K562 (cell line): ENCODE results near the gene EDDM13. TPM values are rescaled to one million over a fixed set of nuclear protein-coding genes. Genes with fewer than 3 reads are reported as not detected.

Experiments used
- CREM ChIP-seq: IDR thresholded peaks from 2 replicates; pipeline ENCODE4 v1.6.1; 2014; ENCODE audit warnings: antibody characterized with exemption, low read depth
- ETV1 ChIP-seq: fragments of 450-650 bp; conservative IDR thresholded peaks from 2 replicates; pipeline ENCODE4 v1.6.1; 2016; ENCODE audit warnings: missing genetic modification characterization, control low read depth, low read depth, missing compliant biosample characterization
- POLR2A ChIP-seq: fragments of 450-650 bp; conservative IDR thresholded peaks from 2 replicates; pipeline ENCODE4 v1.6.1; 2016
- XRCC5 ChIP-seq: fragments of 200-400 bp; formaldehyde crosslinking; IDR thresholded peaks from 2 replicates; pipeline ENCODE4 v1.6.1; 2017; ENCODE audit warnings: low read depth, mild to moderate bottlenecking, low read length
- YY1 ChIP-seq, 3 experiments: IDR thresholded peaks; 2 replicates each; pipeline ENCODE4 v1.6.1; 2011; ENCODE audit warnings: low read length in 2 of 3, mild to moderate bottlenecking in 2 of 3, moderate library complexity in 2 of 3, borderline replicate concordance in 1 of 3, control low read depth in 1 of 3, low read depth in 1 of 3; ENCODE audit not compliant: insufficient read depth in 3 of 3, insufficient replicate concordance in 2 of 3, control insufficient read depth in 1 of 3, insufficient read length in 1 of 3; ENCODE audit errors: extremely low read depth in 1 of 3
- ZNF263 ChIP-seq: sonication (generic); formaldehyde crosslinking; IDR thresholded peaks from 2 replicates; pipeline ENCODE4 v1.8.0; 2022; ENCODE audit warnings: mild to moderate bottlenecking, missing genetic modification reagents, borderline replicate concordance
- ZNF347 ChIP-seq: fragments of 450-650 bp; formaldehyde crosslinking; IDR thresholded peaks from 2 replicates; pipeline ENCODE4 v1.4.0; 2020; ENCODE audit warnings: low read depth, mild to moderate bottlenecking, moderate library complexity
- polyA plus RNA-seq, 8 experiments: library from polyadenylated mRNA; depleted of rRNA in 4 of 8; stranded (reverse) in 5 of 8; unstranded in 3 of 8; fragments of >200 nt; fragmentation: Nextera tagmentation in 2 of 8; fragmentation: Illumina TruSeq in 1 of 8; extraction: Ambion mirVana in 2 of 8; extraction: Trizol in 1 of 8; gene quantifications; 2 replicates each; pipeline versions ENCODE4 v1.2.1 to v1.2.3, GENCODE V29; 2011 to 2014; ENCODE audit warnings: inconsistent platforms in 1 of 8, missing spikeins in 1 of 8
- total RNA-seq, 7 experiments: library from RNA; depleted of rRNA in 6 of 7; stranded (reverse); fragments of >200 nt in 6 of 7; fragmentation: Illumina TruSeq in 2 of 7; extraction: Trizol in 2 of 7; gene quantifications; 2 replicates each; pipeline versions ENCODE4 v1.2.1 to v1.2.3, GENCODE V29; 2011 to 2021; ENCODE audit warnings: low replicate concordance in 1 of 7
- TF ChIP-seq, protein P1 (sequence below), 2 experiments: fragments of 450-650 bp; IDR thresholded peaks; 2 replicates each; pipeline ENCODE4 v1.6.1; 2016
- TF ChIP-seq, protein P2 (sequence below): fragments of 450-650 bp; IDR thresholded peaks from 2 replicates; pipeline ENCODE4 v1.7.1; 2018; ENCODE audit warnings: mild to moderate bottlenecking, low read depth; ENCODE audit not compliant: partially characterized antibody
- TF ChIP-seq, protein P3 (sequence below): fragments of 200-400 bp; formaldehyde crosslinking; IDR thresholded peaks from 2 replicates; pipeline ENCODE4 v1.6.1; 2017; ENCODE audit warnings: mild to moderate bottlenecking, low read depth, low read length, moderate library complexity
- TF ChIP-seq, protein P4 (sequence below), 2 experiments: fragments of 450-650 bp; formaldehyde crosslinking in 1 of 2; IDR thresholded peaks; 2 replicates each; pipeline versions ENCODE4 v1.4.0 to v1.6.1; 2014 to 2020; ENCODE audit warnings: mild to moderate bottlenecking in 2 of 2, borderline replicate concordance in 1 of 2, low read depth in 1 of 2

EDDM13 gene
- total and polyA plus RNA-seq, 9 of the 15 experiments (the other 6 are each of a cell fraction or from before 2014, with no cell fraction given): 2.0 to 7.7 (median 4.1) TPM

DNA sequence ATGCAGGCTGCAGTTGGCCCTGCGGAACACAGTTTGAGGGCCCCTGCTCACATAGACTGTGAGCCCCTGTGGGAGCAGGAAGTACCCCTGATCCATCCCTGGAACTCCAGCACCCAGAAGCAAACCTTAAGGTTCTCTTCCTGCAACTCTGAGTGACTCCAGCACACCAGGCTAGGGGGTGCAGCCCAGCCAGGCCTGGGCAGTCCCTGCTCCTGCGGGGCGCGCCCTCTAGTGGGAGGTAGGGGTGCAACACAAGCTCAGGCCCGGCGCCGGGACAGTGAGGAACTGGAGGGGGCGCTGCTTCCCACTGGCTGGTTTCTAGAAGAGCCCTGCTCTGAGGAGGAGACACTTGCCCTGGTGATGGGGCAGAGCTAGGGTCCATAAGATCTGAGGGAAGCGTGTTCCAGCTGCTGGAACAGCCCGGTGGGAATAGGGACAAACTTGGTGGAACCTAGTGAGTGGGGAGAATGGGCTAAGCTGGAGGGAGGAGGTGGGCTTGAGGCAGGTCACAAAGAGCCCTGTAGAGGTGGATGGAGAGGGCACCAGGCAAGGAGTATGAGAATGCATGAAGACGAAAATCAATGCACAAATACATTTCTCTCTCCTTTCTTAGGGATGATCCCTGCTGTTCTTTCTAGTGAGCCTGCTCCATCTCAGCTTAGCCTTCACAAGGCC is 37.1 kb downstream of the EDDM13 start (continued):
- TF ChIP-seq, protein P1, sequence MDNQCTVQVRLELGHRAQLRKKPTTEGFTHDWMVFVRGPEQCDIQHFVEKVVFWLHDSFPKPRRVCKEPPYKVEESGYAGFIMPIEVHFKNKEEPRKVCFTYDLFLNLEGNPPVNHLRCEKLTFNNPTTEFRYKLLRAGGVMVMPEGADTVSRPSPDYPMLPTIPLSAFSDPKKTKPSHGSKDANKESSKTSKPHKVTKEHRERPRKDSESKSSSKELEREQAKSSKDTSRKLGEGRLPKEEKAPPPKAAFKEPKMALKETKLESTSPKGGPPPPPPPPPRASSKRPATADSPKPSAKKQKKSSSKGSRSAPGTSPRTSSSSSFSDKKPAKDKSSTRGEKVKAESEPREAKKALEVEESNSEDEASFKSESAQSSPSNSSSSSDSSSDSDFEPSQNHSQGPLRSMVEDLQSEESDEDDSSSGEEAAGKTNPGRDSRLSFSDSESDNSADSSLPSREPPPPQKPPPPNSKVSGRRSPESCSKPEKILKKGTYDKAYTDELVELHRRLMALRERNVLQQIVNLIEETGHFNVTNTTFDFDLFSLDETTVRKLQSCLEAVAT (IDR thresholded peaks at IDR 0.05): peak in 1 of 2 experiments; percentile 79; a peak in 1 of 4 replicates
- TF ChIP-seq, protein P2, sequence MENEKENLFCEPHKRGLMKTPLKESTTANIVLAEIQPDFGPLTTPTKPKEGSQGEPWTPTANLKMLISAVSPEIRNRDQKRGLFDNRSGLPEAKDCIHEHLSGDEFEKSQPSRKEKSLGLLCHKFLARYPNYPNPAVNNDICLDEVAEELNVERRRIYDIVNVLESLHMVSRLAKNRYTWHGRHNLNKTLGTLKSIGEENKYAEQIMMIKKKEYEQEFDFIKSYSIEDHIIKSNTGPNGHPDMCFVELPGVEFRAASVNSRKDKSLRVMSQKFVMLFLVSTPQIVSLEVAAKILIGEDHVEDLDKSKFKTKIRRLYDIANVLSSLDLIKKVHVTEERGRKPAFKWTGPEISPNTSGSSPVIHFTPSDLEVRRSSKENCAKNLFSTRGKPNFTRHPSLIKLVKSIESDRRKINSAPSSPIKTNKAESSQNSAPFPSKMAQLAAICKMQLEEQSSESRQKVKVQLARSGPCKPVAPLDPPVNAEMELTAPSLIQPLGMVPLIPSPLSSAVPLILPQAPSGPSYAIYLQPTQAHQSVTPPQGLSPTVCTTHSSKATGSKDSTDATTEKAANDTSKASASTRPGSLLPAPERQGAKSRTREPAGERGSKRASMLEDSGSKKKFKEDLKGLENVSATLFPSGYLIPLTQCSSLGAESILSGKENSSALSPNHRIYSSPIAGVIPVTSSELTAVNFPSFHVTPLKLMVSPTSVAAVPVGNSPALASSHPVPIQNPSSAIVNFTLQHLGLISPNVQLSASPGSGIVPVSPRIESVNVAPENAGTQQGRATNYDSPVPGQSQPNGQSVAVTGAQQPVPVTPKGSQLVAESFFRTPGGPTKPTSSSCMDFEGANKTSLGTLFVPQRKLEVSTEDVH: no peak
- TF ChIP-seq POLR2A (no peak), ETV1 (tag) (0 out of 2 replicates have a peak, but pooled peaks have one; percentile 19), ZNF347 (no peak), ZNF263 (CRISPR knock-in tag) (peak; percentile 83), CREM (peak; percentile 50; the same call in 1 of the 2 replicates), XRCC5 (peak; percentile 77), YY1 (IDR thresholded peaks at IDR 0.05; ENCODE audit: borderline replicate concordance in 1 of 3, control insufficient read depth in 1 of 3, extremely low read depth in 1 of 3, insufficient read depth in 3 of 3, insufficient read length in 1 of 3, insufficient replicate concordance in 2 of 3, low read depth in 1 of 3, low read length in 2 of 3) (peak in 1 of 3 experiments; percentile 25)
- TF ChIP-seq, protein P3, sequence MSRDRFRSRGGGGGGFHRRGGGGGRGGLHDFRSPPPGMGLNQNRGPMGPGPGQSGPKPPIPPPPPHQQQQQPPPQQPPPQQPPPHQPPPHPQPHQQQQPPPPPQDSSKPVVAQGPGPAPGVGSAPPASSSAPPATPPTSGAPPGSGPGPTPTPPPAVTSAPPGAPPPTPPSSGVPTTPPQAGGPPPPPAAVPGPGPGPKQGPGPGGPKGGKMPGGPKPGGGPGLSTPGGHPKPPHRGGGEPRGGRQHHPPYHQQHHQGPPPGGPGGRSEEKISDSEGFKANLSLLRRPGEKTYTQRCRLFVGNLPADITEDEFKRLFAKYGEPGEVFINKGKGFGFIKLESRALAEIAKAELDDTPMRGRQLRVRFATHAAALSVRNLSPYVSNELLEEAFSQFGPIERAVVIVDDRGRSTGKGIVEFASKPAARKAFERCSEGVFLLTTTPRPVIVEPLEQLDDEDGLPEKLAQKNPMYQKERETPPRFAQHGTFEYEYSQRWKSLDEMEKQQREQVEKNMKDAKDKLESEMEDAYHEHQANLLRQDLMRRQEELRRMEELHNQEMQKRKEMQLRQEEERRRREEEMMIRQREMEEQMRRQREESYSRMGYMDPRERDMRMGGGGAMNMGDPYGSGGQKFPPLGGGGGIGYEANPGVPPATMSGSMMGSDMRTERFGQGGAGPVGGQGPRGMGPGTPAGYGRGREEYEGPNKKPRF: no peak
- TF ChIP-seq, protein P4, sequence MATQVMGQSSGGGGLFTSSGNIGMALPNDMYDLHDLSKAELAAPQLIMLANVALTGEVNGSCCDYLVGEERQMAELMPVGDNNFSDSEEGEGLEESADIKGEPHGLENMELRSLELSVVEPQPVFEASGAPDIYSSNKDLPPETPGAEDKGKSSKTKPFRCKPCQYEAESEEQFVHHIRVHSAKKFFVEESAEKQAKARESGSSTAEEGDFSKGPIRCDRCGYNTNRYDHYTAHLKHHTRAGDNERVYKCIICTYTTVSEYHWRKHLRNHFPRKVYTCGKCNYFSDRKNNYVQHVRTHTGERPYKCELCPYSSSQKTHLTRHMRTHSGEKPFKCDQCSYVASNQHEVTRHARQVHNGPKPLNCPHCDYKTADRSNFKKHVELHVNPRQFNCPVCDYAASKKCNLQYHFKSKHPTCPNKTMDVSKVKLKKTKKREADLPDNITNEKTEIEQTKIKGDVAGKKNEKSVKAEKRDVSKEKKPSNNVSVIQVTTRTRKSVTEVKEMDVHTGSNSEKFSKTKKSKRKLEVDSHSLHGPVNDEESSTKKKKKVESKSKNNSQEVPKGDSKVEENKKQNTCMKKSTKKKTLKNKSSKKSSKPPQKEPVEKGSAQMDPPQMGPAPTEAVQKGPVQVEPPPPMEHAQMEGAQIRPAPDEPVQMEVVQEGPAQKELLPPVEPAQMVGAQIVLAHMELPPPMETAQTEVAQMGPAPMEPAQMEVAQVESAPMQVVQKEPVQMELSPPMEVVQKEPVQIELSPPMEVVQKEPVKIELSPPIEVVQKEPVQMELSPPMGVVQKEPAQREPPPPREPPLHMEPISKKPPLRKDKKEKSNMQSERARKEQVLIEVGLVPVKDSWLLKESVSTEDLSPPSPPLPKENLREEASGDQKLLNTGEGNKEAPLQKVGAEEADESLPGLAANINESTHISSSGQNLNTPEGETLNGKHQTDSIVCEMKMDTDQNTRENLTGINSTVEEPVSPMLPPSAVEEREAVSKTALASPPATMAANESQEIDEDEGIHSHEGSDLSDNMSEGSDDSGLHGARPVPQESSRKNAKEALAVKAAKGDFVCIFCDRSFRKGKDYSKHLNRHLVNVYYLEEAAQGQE (IDR thresholded peaks at IDR 0.05; ENCODE audit: borderline replicate concordance): peak; percentile 82
- TF ChIP-seq, protein P4 (CRISPR knock-in tag; IDR thresholded peaks at IDR 0.05; ENCODE audit: low read depth): no peak
